ENCODE measurements around the gene BCAR3.
"Not testable (repeated sequence)": the region's sequence is repeated elsewhere in the genome, so short reads cannot be mapped to it uniquely, and the experiment has no call there.

The BCAR3 gene

DNA sequence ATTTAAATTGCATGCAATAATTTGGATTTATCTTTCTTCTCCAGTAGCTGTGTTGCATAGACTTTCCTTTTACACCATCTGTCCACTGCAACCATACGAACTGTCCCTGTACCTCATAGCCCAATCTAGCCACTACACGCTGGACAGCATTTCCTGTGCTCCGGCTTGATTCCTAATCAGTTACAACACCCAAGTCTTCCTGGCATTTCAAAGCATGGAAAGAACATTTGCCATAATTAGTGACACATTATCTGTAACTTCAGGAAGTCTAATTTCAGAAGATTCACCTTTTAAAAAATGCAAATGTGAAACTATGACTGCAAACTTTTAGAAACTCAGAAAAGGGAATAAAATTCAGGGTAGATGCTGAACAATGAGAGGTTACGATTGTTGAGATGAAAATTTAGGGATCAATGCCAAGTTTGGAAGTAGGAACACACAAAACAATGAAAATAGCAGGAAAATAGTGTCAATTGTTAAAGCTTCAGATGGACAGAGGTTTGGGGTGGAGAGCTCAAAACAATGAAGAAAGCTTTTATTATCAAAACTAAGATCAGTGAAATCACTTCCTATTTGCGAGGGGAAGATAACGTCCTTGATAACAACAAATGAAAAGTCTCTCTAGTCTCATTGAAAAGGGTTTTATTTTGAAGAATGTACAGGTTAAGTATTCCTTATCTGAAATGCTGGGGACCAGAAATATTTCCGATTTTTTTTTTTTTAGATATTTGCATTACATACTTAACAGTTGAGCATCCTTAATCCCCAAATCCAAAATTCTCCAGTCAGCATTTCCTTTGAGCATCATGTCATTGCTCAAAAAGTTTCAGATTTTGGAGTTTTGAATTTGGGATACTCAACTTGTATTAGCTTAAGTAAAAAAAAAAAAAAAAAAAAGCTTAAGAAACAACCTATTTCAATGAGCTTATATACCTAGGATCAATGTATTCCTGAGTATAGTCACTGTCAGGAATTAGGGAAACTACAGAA lies 126.5 kb downstream of the BCAR3 start:
- DNase-seq (ENCODE audit: low spot score) (no peak), FAIRE-seq (no peak)

DNA sequence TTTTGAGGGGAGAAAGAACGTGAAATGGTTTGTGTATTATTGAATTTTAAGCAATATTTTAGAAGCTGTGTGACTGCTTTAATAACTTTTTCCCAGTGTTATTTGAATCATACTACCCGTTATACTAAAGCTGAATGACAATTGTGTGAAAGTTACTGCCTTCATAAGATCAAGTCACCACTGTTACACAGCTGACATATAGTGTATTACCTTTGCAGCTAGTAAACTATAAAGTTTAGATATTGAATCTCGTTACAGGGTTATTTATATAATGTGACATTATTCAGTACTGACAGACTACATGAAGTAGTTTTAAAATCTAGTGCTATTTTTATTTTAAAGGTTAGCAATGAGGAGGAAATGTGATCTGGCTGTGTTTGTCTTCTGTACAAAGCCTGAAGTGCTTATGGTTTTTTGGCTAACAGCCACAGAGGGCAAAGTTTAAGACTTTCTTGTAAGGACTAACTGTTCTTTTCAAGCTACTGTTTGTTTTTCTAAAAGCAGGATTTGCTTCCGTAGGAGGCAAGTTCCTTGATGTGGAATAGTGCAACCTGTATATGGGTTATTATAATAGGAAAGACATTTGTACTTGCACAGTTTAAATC lies 127.6 kb downstream of the BCAR3 start:
- FAIRE-seq = not testable (repeated sequence)

DNA sequence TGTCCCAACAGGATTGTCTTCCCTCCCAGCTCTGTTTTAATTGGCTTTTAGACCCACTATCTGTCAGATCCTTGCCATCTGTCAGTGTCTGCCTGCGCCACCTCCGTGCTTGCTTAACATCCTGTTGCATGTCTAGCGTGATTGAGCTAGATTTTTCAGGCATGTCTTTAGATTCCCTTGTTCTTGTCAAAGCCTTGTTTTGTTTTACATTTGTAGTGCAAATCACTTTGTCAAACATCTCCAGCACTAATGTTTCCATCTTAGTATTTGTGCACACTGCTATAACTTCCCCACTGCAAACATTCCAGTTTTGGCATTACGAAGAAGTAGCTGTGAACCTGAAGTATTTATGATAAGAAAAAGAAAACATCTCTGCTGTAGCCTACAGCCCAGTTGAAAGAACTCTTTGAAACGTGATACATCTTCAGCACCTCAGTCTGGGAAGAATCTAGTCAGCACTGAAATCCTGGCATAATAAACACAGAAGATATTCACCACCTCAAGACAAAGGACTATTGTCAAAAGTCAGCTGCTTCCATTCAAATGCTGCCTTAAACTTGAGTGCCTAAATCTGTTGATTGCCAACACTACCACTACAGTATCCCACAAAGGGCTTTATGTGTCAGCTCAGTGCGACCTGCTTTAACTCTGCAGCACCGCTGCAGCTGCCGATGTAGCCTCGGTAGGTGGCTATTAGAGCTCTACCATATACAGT lies 128.7 kb downstream of the BCAR3 start:
- no peak for DNase-seq (ENCODE audit: low spot score)

More for the DNA sequence above, 127.6 kb downstream of the BCAR3 start:
- DNase-seq (ENCODE audit: low spot score) = not testable (repeated sequence)

DNA sequence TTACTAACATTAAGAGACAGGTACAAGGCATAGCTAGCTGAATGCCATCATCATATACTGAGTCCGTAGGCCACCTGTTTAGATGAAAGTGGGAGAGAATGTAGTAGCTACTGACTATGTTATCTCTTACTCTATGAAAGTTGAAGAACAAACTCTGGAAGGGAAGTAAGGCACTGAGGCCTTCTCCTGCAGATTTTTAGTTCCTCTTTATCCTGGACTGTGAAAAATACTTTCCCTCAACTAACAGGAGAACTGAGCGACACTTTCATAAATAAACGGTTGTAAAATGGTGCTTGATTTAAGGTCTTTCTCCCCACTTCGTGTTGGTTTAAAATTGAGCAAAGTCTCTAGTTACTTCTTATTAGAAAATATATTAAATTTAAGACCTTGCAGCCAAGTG lies 131.8 kb downstream of the BCAR3 start:
- FAIRE-seq = no peak

More for the DNA sequence above, 128.7 kb downstream of the BCAR3 start:
- FAIRE-seq = no peak

DNA sequence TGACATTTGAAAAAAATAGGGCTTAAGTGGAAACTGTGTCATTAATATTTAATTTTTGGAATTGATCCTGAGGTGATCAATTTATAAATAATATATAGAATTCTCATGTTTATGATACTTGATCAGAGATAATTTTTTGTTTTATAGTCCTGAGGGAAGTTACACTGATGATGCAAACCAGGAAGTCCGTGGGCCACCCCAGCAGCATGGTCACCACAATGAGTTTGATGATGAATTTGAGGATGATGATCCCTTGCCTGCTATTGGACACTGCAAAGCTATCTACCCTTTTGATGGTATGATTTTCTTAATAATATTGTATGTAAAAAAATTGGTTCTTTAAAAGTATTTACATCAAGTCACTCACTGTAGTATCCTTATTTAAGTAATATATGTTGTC lies 132.5 kb downstream of the BCAR3 start:
- DNase-seq (ENCODE audit: low spot score) (no peak), FAIRE-seq (no peak)

More for the DNA sequence above, 131.8 kb downstream of the BCAR3 start:
- no peak for DNase-seq (ENCODE audit: low spot score)

DNA sequence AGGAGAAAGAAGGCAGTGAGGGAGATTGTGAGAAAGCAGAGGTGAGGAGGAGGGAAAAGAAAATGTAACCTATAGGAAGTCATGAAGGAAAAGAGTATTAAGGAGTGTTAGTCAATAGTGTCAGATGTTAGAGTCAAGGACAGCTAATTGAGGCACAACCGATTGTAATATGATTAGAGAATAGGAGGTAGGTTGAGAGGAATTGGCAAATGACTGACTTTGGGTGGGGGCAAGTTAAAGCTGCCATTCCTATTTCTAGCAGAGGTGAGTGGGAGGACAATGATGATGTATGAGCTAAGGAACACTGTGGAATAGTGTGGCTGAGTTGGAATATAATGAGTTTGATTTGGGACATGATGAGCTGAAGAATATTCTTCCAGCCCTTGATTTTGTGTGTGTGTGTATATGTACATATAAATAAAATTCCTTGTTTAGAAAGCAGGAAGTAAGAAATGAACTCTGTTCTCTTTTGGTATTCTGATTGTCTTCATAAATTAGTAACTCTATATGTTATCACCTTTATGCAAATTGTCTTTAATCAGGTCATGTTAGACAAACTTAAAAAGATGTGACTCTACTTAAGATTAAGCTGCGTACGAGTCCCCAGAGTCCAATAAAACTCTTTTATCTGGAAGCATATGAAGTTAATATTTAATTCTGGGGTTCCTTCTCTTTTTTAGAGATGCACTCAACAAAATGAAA lies 135.3 kb downstream of the BCAR3 start:
- FAIRE-seq (no peak), DNase-seq (ENCODE audit: low spot score) (no peak)

DNA sequence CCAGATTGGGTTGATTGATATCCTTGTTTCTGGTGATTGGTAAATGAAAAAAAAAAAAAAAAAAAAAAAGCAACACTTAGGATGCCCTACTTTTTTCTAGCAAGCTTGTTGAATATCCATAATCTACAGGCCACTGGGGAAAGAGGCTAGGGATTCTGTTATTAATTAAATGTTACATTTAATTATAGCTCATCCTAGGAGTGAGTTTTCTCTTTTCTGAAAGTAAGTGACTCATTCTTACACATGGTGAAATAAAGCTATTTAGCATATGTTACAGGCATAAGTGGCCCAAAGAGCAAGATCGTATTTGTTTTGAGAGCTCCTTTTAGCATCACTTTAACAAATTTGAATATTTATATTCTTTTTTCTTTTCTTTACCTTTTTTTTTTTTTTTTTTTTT lies 139.2 kb downstream of the BCAR3 start:
- DNase-seq (ENCODE audit: low spot score) (no peak), FAIRE-seq (no peak)

DNA sequence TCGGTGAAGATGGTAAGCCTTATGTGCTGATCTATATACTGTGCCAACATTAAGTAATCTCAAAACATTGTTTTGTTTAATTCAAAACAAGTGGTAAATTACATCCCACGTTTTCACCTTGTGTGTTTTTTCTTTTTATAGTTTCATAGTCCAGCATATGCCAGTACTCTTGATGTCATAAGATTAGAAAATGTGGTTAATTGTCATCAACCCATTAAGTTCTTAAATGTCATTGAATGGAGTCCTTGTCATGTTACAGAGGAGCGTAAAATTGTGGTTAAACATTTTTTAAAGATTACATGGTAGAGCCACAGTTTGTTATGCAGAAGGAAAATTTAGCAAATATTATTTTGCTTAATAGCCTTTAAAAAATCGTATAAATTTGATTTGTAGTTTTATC lies 140.6 kb downstream of the BCAR3 start:
- FAIRE-seq (no peak), DNase-seq (ENCODE audit: low spot score) (no peak)

DNA sequence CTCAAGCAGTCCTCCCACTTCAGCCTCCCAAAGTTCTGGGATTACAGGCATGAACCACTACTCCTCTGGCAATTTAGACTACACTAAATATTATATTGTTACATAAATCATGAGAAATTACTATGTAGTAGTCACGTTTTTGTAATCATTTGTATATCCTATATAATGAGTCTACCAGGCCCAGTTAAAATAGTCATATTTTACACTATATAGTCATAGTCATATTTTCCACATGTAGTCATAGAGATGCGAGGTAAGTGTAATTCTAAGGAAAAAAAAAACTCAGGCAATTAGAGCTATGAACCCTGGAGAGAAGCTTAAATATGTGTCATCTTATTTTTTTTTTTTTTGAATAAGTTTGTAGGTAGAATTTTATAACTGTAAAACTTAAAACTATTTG lies 143.7 kb downstream of the BCAR3 start:
- DNase-seq (ENCODE audit: low spot score) (no peak), FAIRE-seq (peak; percentile 5)

DNA sequence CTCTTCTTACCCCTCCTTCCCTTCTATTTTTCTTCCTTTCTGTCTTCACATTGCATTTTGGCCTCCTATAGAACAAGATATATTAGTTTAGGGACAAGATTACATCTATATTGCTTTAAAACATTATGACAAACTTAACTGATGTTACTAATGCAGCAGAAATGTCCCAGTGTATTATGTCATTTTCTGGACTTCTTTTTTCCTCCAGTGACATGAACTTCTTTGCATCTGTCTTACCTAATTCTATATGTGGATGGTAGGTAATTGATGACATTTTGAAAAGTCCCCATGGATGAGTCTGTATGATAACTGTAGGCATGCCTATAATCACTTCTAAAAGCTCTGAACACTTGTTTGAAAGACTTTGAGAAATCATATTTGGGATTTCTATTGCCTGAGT lies 144.2 kb downstream of the BCAR3 start:
- no peak for DNase-seq (ENCODE audit: low spot score)
- no peak for FAIRE-seq

DNA sequence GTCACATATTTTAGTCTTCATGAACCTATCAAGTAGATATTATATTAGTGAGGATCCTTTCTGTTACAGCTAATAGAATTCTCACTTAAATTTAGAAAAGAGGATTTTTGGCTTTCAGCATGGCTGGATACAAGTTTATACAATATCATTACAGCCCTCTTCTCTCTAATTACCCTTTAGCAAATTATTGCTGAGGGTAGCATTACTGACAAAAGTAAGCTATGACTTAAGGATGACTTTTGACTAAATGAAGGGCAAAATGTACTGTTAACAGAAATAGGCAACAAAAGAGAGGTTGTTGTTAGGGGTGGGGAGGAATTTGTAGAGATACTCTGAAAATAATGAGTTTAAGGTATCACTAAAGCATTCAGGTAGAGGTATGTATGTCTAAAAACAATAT lies 148.0 kb downstream of the BCAR3 start:
- FAIRE-seq (no peak), DNase-seq (ENCODE audit: low spot score) (no peak)

DNA sequence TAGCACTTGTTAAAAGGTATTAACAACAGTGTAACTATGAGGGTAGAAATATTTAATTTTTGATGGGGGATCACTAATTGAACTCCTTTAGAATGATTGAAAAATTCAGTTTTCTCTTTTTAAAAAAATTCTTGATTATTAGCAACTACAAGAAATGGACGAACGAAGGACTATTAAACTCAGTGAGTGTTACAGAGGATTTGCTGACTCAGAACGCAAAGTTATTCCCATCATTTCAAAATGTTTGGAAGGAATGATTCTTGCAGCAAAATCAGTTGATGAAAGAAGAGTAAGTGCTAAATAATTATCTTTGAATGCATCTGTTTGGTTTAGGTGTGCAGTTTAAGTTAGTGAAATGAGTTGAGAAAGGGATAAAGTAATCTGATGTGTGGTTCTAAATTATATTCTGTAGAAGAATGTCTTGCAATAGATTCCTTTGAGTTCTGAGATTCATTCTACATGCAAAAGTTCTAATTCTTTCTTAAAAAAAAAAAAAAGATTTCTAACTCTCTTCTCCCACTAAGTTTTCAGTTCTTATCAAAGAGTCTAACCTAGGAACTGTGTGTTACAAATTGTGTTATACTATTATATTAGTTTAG lies 148.8 kb downstream of the BCAR3 start:
- FAIRE-seq (no peak), DNase-seq (ENCODE audit: low spot score) (no peak)

DNA sequence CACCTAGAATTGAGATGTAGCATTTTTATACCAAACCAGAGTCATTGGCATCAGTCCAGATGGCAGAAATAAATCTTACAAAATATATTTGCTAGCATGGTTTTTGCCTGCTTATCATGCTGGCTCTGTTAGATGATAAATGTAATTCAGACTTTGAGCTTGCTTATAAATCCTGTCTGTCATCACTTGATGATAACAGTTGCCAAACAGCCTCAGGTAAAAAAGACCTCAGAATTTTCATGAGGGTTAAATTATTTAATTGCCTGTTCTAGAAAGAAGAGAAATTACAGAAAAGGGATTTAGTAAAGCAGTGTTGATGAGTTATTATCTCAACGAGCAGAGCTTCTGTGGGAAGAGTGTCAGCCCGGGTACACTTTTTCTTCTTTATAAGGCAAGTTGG lies 150.4 kb downstream of the BCAR3 start:
- FAIRE-seq = no peak
- no peak for DNase-seq (ENCODE audit: low spot score)

DNA sequence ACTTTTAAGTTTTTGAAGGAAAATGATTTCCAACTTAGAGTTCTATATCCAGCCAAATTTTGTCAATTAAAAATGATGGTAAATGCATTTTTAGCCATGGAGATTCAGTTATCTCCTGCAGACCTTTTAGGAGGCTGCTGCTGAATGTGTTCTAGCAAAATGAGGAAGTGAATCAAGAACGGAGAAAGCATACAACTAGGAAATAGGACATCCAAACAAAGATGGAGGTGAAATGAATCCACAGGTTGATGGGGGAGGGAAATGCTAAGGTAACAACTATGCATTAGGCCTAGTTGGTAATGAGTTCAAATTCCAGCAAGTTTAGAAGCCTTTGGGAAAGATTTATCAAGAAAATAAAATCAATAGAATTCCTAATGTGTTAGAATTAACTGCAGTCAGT lies 153.2 kb downstream of the BCAR3 start:
- FAIRE-seq = no peak
- DNase-seq (ENCODE audit: low spot score) = no peak

DNA sequence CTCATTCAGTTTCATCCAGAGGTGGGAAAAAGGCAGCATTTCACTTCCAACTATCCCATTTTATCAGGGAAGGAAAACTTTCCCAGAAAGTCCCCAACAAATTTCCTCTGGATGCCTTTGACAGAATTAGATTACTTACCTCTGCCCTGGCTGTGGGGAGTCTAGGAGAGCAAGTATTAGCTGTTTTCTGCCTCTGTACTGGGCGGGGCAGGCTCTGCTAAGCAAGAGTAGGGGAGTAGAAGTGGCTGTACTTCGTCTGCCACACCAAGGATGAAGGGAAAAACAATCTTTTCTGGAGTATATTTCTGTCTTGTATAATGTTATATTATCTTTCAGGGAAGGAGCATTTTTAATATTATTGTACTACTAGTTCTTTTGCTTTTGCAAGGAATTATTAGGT lies 155.2 kb downstream of the BCAR3 start:
- FAIRE-seq (no peak), DNase-seq (ENCODE audit: low spot score) (no peak)

DNA sequence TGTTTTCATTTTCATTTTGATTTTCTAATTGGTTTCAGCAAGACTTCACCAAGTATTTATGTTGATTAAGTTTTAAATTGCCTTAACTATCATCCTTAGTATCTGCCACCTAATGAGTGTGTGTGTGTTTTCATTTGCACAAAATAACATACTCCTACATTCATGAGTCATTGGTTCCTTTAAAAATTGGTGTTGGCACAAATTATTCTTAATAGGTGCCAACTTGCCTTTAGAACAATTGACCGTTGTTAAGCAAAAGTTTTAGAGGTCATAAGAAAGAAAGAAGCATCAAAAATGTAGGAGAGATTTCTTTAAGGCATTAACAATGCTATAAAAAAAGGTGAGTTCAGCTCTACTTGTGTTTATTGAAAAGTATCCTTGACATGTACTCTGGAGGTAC lies 156.2 kb downstream of the BCAR3 start:
- FAIRE-seq = no peak
- DNase-seq (ENCODE audit: low spot score) = no peak

DNA sequence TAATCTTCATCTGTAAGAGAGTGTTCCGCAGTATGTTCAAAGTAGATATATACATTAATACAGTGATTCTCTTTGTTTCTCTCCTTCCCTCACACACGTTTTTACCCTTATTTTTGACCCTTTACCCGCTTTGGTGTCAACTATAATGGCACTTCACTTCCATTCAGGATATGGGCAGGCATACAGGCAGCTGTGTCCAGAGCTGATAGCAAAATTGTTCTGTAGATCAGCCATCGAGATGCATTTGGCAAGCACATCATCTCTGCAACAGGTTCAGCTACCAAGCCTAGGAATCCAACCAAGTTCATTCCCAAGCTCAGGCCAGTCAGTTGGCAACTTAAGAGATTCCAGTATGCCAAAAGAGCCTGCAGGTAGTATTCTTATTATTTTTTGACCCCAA lies 158.9 kb downstream of the BCAR3 start:
- FAIRE-seq (no peak), DNase-seq (ENCODE audit: low spot score) (no peak)

DNA sequence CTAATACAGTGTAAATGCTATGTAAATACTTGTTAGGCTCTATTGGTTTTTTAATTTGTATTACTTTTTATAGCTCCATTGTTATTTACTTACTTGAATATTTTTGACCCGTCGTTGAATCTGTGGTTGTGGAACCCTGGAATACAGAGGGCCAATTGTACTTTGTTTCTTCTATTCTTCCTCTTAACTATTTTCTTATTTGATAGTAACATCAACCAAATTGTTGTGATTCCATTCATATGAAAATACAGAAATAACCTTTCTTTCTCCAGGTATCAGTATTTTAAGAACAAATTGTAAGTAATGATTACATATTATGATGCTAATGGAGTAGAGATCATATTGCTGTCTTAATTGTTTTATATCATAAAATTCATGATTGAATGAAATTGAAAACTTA lies 160.0 kb downstream of the BCAR3 start:
- DNase-seq (ENCODE audit: low spot score) (no peak), FAIRE-seq (no peak)

DNA sequence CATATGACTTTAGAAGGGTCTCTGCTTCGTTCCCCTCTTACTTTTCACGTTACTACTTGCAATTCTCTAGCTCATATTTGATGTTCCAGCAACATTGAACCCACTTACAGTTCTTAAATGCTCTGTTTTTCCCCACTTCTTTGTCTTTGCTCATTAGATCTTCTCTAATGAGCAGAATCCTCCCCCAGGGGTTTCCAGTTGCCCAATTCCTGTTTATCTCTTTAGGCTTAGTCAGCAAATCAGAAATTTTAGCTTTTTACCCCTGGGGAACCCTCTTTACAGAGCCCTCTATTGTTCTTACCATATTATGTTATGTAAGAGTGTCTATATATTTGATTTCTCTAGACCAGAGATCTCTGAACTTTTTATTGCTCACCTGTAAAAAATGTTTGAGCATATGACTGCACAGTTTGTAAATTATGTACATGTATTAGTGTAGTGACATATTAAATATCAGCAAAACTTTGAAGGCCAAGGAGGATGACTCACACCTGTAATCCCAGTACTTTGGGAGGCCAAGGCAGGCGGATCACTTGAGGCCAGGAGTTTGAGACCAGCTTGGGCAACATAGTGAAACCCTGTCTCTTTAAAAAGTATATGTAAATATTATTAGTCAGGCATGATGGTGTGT lies 162.3 kb downstream of the BCAR3 start:
- peak; percentile 8 for FAIRE-seq
- peak; percentile 29 for DNase-seq (ENCODE audit: low spot score)

DNA sequence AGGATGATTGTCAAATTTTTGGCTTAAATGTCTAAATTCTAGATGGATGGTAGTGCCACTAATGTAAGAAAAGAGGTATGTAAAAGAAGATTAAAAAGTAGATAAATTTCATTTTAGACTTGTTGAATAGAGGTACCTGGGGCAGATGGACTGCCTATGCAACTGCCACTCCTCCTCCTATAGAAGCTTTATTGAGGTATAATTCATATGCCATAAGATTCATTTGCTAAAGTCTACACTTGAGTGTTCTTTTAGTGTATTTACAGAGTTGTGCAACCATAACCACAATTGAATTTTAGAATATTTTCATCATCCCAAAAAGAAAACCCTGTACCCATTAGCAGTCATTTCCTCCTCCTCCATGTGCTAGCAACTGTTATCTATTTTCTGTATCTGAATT lies 163.1 kb downstream of the BCAR3 start:
- no peak for DNase-seq (ENCODE audit: low spot score)
- no peak for FAIRE-seq

DNA sequence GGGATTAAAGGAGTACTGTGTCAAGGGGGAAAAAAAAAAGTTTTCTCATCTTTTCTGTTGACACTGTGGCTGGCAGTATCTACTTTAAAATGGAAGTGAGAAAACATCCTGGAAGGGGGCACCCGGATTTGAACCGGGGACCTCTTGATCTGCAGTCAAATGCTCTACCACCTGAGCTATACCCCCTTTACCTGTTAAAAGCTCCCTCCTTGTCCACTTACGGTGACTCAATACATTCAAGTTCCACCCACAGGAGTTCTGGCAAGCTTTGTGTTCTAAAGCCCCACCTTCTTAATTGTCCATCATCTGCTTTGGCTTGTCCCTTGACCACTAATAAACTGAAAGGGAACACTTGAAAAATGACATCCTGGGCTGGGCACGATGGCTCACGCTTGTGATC lies 165.5 kb downstream of the BCAR3 start:
- FAIRE-seq = no peak

More for the DNA sequence above, 165.5 kb downstream of the BCAR3 start:
- DNase-seq (ENCODE audit: low spot score) = no peak
